RWPE2 (cell line): ENCODE data around the gene PPOX.

Experiments
- ATAC-seq: fragments of 200-7000 bp; cut with Tn5 transposase; 3 replicates; pipeline ENCODE4 v1.9.1; 2021; ENCODE audit warnings: low read depth
- DNase-seq: peaks from one replicate; pipeline ENCODE4 v3.0.0-alpha.2; 2020; ENCODE audit warnings: low spot score
- H3K27ac ChIP-seq: fragments of 450-650 bp; 2 replicates; pipeline ENCODE4 v1.5.1; 2017; ENCODE audit warnings: mild to moderate bottlenecking; ENCODE audit not compliant: poor library complexity, severe bottlenecking
- H3K27me3 ChIP-seq: fragments of 250-450 bp; sonication (Bioruptor Pico); 2 replicates; pipeline ENCODE4 v1.5.1; 2021; ENCODE audit warnings: mild to moderate bottlenecking, moderate library complexity; ENCODE audit not compliant: insufficient read depth, poor library complexity, severe bottlenecking
- H3K36me3 ChIP-seq: fragments of 250-450 bp; sonication (Bioruptor Pico); 2 replicates; pipeline ENCODE4 v1.5.1; 2020; ENCODE audit warnings: low read depth, mild to moderate bottlenecking, moderate library complexity
- H3K4me1 ChIP-seq: fragments of 250-450 bp; sonication (Bioruptor Pico); 2 replicates; pipeline ENCODE4 v1.5.1; 2021; ENCODE audit warnings: mild to moderate bottlenecking, moderate library complexity; ENCODE audit not compliant: insufficient read depth, poor library complexity, severe bottlenecking
- H3K4me3 ChIP-seq: fragments of 250-450 bp; sonication (Bioruptor Pico); 2 replicates; pipeline ENCODE4 v1.5.1; 2021; ENCODE audit warnings: mild to moderate bottlenecking, moderate library complexity; ENCODE audit not compliant: severe bottlenecking
- H3K9me3 ChIP-seq: fragments of 250-450 bp; sonication (Bioruptor Pico); 2 replicates; pipeline ENCODE4 v1.5.1; 2021; ENCODE audit warnings: mild to moderate bottlenecking, moderate library complexity; ENCODE audit not compliant: severe bottlenecking
- CTCF ChIP-seq: fragments of 450-650 bp; IDR thresholded peaks from one replicate; pipeline ENCODE4 v1.5.1; 2017; ENCODE audit warnings: mild to moderate bottlenecking, moderate library complexity; ENCODE audit not compliant: poor library complexity, severe bottlenecking

The PPOX gene

DNA sequence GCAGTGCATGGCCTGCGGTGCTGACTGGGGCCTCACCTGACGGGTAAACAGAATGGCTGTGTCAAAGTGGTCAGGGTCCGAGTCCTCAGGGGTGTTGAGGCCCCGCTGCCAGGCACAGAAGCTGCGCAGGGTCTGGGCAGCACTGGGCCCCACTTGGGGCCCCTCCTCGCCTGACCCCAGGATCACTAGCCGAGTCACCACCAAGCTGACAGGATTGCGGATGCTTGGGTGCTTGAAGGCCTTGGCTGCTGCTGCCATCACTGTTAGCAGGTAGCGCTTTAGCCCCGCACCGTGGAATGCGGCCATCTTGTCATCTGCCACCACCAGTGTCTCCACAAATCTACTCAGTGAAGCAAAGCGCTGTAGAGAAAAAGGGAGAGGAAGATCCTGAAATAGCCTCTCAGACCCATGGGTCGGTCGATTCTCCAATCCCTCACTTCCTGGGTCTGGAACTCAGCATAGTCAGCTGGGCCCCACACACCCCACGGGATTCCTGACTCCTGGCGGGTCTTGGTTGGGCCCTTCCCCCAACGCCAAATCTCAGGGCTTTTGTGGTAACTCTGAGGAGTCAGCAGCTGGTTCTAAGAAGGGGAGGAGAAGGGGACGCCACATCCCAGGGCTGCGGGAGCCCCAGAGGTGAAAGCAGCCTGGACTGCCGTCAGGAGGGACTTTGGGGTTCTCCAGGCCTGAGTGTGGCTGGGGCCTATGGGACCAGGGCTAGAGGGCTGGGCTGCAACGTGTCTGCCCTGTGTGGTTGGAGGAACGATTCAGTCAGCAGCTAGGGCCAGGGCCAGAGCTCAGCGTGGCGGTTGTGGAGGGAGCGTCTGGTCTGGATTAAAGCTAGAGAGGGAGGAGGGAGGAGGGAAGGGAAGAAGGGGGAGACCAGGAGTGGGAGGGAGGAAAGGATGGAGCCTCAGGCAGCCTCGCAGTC lies 30.6 kb downstream of the PPOX start:
- H3K27me3 ChIP-seq, result no peaks in the 10 kb centered on the region
- no peaks in the 10 kb centered on the region for H3K36me3 ChIP-seq
- DNase-seq, result no peak
- no peak overlapping the region for H3K4me3 ChIP-seq
- no peak for ATAC-seq
- no peaks in the 10 kb centered on the region for H3K9me3 ChIP-seq
- no peak for TF ChIP-seq CTCF
- peaks cover 6% of the 10 kb centered on the region for H3K4me1 ChIP-seq
- no peak overlapping the region for H3K27ac ChIP-seq

DNA sequence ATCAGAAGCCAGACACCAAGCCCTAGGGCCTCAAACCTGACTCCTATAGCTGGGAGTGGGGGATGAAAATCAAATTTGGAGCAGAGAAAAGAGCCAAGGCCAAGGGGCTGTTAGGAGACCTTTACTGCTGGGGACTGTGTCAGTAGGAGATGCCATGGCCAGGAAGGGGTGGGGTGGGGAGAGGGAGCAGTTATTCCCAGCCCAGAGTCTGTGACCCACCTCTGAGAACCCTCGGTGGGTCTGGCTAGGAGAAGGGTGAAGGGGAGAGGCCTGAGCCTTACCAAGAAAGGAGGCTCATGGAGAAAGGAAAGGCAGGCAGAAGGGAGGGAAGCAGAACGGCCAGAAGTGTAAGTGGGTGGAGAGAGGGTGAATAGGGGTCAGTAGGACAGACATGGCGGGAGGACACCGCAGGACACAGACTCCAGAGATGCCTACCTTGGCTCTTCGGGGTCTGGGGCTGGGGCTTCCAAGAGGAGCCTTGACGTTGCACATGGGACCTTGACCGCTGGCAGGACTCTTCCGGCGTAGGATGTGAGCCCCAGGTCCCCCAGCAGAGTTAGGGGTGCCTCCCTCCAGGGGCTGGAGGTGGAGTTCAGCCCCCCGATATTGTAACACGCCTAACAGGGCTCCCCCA lies 31.5 kb downstream of the PPOX start:
- ATAC-seq (no peak), DNase-seq (no peak)
- Histone ChIP-seq H3K27me3 (no peaks in the 10 kb centered on the region), H3K36me3 (no peaks in the 10 kb centered on the region; the same call in 1 of the 2 replicates), H3K4me1 (peaks cover 6% of the 10 kb centered on the region), H3K4me3 (no peak overlapping the region), H3K27ac (no peak overlapping the region), H3K9me3 (no peaks in the 10 kb centered on the region)
- TF ChIP-seq CTCF, result no peak

DNA sequence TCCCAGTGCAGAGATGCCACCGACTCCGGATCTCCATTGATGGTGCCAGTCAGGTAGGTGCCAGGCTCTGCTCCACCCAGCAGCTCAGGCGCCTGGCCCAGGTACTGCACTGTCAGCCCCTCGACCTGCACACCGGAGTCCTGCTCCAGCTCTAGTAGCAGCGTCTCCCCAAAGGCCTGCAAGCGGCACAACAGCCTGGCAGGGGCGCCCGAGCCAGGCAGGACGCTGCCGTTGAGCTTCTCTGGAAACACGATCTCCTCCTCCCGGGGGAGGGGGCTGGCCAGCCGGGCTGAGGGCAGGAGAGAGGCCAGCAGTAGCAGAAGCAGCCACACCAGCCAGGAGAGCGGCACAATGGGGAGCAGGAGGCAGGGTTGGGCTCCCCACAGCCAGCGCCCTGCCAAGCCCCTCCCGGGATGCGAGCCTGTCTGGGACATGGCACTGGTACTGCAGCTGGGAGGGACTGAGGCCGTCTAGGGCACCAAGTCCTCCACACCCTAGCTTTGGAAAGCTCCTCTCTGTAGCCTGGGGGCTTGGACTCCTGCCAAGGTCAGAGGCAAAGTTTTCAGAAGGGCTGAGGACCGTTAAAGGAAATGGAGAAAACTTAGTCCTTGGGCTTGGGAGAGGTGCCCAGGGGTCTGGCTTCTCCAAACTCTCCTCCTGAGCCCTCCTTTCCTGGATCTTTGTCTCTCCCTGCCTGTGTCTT lies 32.1 kb downstream of the PPOX start:
- no peak for DNase-seq
- Histone ChIP-seq H3K4me1 (peaks cover 6% of the 10 kb centered on the region), H3K27ac (no peak overlapping the region), H3K27me3 (no peaks in the 10 kb centered on the region), H3K36me3 (peaks cover 2% of the 10 kb centered on the region), H3K9me3 (no peaks in the 10 kb centered on the region), H3K4me3 (no peak overlapping the region)
- peak; percentile 22; the same call in 2 of the 3 replicates for ATAC-seq
- TF ChIP-seq CTCF, result no peak

GRCh38 chr1:161198897-161199431 lies 32.7 kb downstream of the PPOX start, which contains the start of gene ADAMTS4:
ADAMTS4 (minus strand) TSS chr1:161199054; CDS start chr1:161198627, 427 bp downstream.
- H3K36me3 ChIP-seq, result peaks cover 8% of the 10 kb centered on the region
- ATAC-seq (no peak), DNase-seq (no peak)
- H3K9me3 ChIP-seq, result no peaks in the 10 kb centered on the region
- H3K4me1 ChIP-seq, result peaks cover 6% of the 10 kb centered on the region
- TF ChIP-seq CTCF, result no peak
- no peak within 1 kb of the TSS for H3K4me3 ChIP-seq
- H3K27ac ChIP-seq, result no peak within 1 kb of the TSS
- H3K27me3 ChIP-seq, result no peaks in the 10 kb centered on the region
